ENCODE data around the gene RIPOR3. TPM values are rescaled to one million over a fixed set of nuclear protein-coding genes. Genes with fewer than 3 reads are reported as not detected.

The RIPOR3 gene
- total RNA-seq, 1 experiment from 2014 or later, result 0.46 TPM

DNA sequence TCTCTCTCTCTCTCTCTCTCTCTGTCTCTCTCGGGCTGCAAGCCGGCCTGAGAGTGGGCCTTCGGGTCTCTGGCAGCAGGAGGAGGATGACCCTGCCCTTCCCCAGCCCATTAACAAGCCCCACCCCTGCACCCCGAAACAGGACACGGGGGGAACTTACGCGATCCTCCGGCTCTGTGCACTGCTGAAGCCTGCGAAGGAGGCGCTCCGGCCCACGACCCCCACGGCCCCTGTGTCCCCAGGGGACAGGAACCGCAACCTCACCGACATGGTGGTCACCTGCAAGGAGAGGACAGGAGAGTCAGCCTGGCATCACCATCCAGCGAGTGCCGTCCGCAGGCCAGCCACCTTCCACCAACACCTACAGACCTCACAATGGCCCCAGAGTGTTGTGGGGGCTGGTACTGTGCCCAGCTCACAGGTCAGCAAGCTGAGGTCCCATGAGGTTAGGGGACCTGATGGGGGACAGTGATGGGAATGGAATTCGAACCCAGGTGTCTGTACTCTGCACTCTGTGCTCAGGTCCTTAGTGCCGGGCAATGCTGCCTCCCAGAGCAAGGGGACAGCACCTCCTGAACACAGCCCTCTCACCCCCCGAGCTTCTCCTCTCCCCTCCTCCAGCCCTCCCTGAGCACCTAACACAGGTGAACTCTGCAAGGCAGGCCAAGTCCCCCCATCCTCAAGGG is 60.6 kb downstream of the RIPOR3 start:
- Histone ChIP-seq H3K4me1 (ENCODE audit: insufficient read depth, low read length) (no peaks in the 10 kb centered on the region; the same call in 1 of the 2 replicates), H2AFZ (ENCODE audit: low read length) (no peak overlapping the region)
- no peak for DNase-seq

More for the DNA sequence above, 60.6 kb downstream of the RIPOR3 start:
- Mint-ChIP-seq H3K9me3 (no peaks in the 10 kb centered on the region; a peak in 1 of 5 replicates), H3K36me3 (ENCODE audit: insufficient read depth in 1 of 3, low read depth in 3 of 3) (no peaks in the 10 kb centered on the region; a peak in 1 of 7 replicates), H3K27me3 (ENCODE audit: low read depth) (peaks cover 6% of the 10 kb centered on the region; the same call in 1 of the 2 replicates), H3K4me1 (peaks cover 13 to 29% of the 10 kb centered on the region in 2 experiments), H3K27ac (no peak overlapping the region), H3K4me3 (no peak overlapping the region)
- Histone ChIP-seq H2AK5ac (ENCODE audit: insufficient read length, low read length) (no peak overlapping the region), H3K14ac (ENCODE audit: insufficient read depth, low read length) (no peak overlapping the region), H3K23me2 (ENCODE audit: insufficient read length, low read depth, low read length, poor library complexity, severe bottlenecking) (no peaks in the 10 kb centered on the region), H3K4me2 (ENCODE audit: insufficient read depth, insufficient read length, low read length) (no peak overlapping the region), H3K9ac (ENCODE audit: extremely low read depth, insufficient read length, low read length) (no peak overlapping the region), H4K91ac (ENCODE audit: insufficient read length, low read depth, low read length) (no peak overlapping the region), H3K27ac (ENCODE audit: insufficient read length, low read depth, low read length) (no peak overlapping the region), H4K5ac (ENCODE audit: insufficient read length, low read depth, low read length) (no peak overlapping the region), H2BK120ac (ENCODE audit: low read depth, low read length, poor library complexity, severe bottlenecking) (no peak overlapping the region), H3T11ph (ENCODE audit: low read length) (no peak overlapping the region), H3K56ac (ENCODE audit: insufficient read length, low read depth, low read length) (no peak overlapping the region), H4K20me1 (ENCODE audit: control insufficient read depth, insufficient read depth, insufficient read length) (no peaks in the 10 kb centered on the region), H3K4ac (ENCODE audit: low read depth, low read length) (no peak overlapping the region; the same call in 1 of the 2 replicates), H3K79me2 (ENCODE audit: insufficient read depth, low read length) (no peaks in the 10 kb centered on the region), H2BK5ac (ENCODE audit: insufficient read length, low read length) (no peak overlapping the region), H3K9me3 (ENCODE audit: control insufficient read depth, low read depth, low read length) (no peaks in the 10 kb centered on the region), H2BK20ac (ENCODE audit: low read depth, low read length, poor library complexity, severe bottlenecking) (no peak overlapping the region), H2BK15ac (ENCODE audit: low read depth, low read length) (no peak overlapping the region), H3K27me3 (ENCODE audit: insufficient read depth, low read length) (no peaks in the 10 kb centered on the region), H3K18ac (ENCODE audit: insufficient read length, low read depth, low read length) (no peak overlapping the region), H2BK12ac (ENCODE audit: insufficient read length, low read depth, low read length) (no peak overlapping the region), H3K79me1 (ENCODE audit: insufficient read depth, low read depth, low read length, poor library complexity, severe bottlenecking) (no peaks in the 10 kb centered on the region), H4K8ac (replicated peaks; ENCODE audit: insufficient read length, low read depth, low read length) (no peak overlapping the region), H3K23ac (ENCODE audit: insufficient read length, low read depth, low read length) (no peak overlapping the region)
- WGBS (ENCODE audit: extremely low coverage, insufficient read length, low lambda C conversion rate), result no CpG with 5 or more reads among the region's 21 CpGs
- TF ChIP-seq, protein P1, sequence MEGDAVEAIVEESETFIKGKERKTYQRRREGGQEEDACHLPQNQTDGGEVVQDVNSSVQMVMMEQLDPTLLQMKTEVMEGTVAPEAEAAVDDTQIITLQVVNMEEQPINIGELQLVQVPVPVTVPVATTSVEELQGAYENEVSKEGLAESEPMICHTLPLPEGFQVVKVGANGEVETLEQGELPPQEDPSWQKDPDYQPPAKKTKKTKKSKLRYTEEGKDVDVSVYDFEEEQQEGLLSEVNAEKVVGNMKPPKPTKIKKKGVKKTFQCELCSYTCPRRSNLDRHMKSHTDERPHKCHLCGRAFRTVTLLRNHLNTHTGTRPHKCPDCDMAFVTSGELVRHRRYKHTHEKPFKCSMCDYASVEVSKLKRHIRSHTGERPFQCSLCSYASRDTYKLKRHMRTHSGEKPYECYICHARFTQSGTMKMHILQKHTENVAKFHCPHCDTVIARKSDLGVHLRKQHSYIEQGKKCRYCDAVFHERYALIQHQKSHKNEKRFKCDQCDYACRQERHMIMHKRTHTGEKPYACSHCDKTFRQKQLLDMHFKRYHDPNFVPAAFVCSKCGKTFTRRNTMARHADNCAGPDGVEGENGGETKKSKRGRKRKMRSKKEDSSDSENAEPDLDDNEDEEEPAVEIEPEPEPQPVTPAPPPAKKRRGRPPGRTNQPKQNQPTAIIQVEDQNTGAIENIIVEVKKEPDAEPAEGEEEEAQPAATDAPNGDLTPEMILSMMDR (conservative IDR thresholded peaks at IDR 0.05), result no peak
